Gastroesophageal sphincter (tissue), 3 donors: ENCODE results near the gene CISH.

Source experiments
- POLR2A ChIP-seq, 2 donors: fragments of 450-650 bp; IDR thresholded peaks; one replicate each; pipeline ENCODE4 v1.6.1; 2017; ENCODE audit warnings: antibody characterized with exemption in 2 of 2, mild to moderate bottlenecking in 2 of 2, moderate library complexity in 1 of 2
- POLR2AphosphoS5 ChIP-seq: sonication (generic); formaldehyde crosslinking; IDR thresholded peaks from one replicate; pipeline ENCODE4 v1.6.1; 2017; ENCODE audit warnings: antibody characterized with exemption
- TF ChIP-seq, protein P1 (sequence below), 4 experiments: fragments of 200-600 bp in 2 of 4; fragments of 450-650 bp in 2 of 4; sonication (generic) in 1 of 4; IDR thresholded peaks; one replicate each; pipeline ENCODE4 v1.5.1; 2017 to 2019; ENCODE audit warnings: antibody characterized with exemption in 4 of 4, mild to moderate bottlenecking in 2 of 4, moderate library complexity in 2 of 4

- TF ChIP-seq, protein P1, sequence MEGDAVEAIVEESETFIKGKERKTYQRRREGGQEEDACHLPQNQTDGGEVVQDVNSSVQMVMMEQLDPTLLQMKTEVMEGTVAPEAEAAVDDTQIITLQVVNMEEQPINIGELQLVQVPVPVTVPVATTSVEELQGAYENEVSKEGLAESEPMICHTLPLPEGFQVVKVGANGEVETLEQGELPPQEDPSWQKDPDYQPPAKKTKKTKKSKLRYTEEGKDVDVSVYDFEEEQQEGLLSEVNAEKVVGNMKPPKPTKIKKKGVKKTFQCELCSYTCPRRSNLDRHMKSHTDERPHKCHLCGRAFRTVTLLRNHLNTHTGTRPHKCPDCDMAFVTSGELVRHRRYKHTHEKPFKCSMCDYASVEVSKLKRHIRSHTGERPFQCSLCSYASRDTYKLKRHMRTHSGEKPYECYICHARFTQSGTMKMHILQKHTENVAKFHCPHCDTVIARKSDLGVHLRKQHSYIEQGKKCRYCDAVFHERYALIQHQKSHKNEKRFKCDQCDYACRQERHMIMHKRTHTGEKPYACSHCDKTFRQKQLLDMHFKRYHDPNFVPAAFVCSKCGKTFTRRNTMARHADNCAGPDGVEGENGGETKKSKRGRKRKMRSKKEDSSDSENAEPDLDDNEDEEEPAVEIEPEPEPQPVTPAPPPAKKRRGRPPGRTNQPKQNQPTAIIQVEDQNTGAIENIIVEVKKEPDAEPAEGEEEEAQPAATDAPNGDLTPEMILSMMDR (IDR thresholded peaks at IDR 0.05) = no peak
- TF ChIP-seq POLR2AphosphoS5 (no peak), POLR2A (IDR thresholded peaks at IDR 0.05) (no peak)
These were observed 7.4 kb downstream of the CISH start for GRCh38 chr3:50604110-50604621.
